Mucosa of rectum (tissue), 2 donors: ENCODE results near the gene DNALI1.
"Not testable (repeated sequence)": the region's sequence is repeated elsewhere in the genome, so short reads cannot be mapped to it uniquely, and the experiment has no call there.

Experiments used
- H3K27ac ChIP-seq, 2 donors: one replicate each; pipeline ENCODE4 v1.7.0; 2013; ENCODE audit warnings: inconsistent platforms in 2 of 2, low read depth in 2 of 2, low read length in 2 of 2
- H3K27me3 ChIP-seq, 2 donors: one replicate each; pipeline ENCODE4 v1.7.0; 2013; ENCODE audit warnings: low read length in 2 of 2; ENCODE audit not compliant: control insufficient read depth in 2 of 2, insufficient read depth in 2 of 2
- H3K36me3 ChIP-seq, 2 donors: one replicate each; pipeline ENCODE4 v1.7.0; 2013; ENCODE audit warnings: low read length in 2 of 2; ENCODE audit not compliant: control insufficient read depth in 2 of 2, insufficient read depth in 2 of 2
- H3K4me1 ChIP-seq, 2 donors: one replicate each; pipeline ENCODE4 v1.7.0; 2013; ENCODE audit warnings: low read length in 2 of 2, mild to moderate bottlenecking in 1 of 2; ENCODE audit not compliant: control insufficient read depth in 2 of 2, insufficient read depth in 2 of 2
- H3K4me3 ChIP-seq, 2 donors: one replicate each; pipeline ENCODE4 v1.7.0; 2013; ENCODE audit warnings: low read length in 2 of 2
- H3K9ac ChIP-seq, 2 donors: one replicate each; pipeline ENCODE4 v1.7.0; 2013; ENCODE audit warnings: low read length in 2 of 2, low read depth in 1 of 2, mild to moderate bottlenecking in 1 of 2
- H3K9me3 ChIP-seq, 2 donors: one replicate each; pipeline ENCODE4 v1.7.0; 2013; ENCODE audit warnings: low read length in 2 of 2; ENCODE audit not compliant: control insufficient read depth in 2 of 2
- donor health status: healthy.
- donor health status: Normal muscosa, but diverticular disease.

DNALI1 gene

DNA sequence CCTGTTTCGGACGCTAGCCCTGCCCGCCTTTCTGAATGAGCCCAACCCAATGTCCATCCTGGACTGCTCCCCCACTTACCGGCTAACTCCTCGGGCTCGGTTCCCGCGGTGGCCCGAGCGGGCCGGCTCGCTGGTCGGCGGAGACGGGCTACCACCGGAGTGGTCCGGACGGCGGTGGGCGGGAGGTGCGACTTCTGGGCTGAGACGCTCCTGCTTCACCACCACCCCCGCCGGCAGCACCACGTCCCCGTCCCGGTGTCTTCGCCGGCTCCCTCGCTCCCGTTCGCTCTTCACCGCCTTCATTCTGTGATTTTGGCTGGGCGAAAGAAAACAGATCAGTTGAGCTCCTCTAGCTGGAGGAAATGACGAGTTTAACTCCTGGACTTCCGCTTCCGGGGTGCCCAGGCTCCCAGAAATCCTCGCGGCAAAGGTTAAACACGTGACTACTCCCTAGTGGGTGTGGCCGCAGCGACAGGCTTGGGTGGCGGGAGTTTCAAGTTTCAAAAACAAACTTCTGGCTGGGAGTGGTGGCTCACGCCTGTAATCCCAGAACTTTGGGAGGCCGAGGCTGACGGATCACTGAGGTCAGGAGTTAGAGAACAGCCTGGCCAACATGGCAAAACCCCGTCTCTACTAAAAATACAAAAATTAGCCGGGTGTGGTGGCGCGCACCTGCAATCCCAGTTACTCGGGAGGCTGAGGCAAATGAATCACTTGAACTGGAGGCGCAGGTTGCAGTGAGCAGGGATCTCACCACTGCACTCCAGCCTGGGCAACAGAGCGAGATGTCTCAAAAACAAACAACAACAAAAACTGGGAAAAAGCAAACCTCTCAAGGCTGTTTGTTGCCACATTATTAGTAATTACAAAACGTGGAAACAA is 2.6 kb upstream of the DNALI1 start, which contains the start of gene SNIP1:
TSS of gene SNIP1 (minus strand) at position 367 of the 882 bp plus-strand sequence. CDS start at position 303, 64 bp downstream.
- Histone ChIP-seq H3K27ac (peak within 1 kb of the TSS; percentile 77 to 89), H3K27me3 (no peaks in the 10 kb centered on the region), H3K9me3 (no peaks in the 10 kb centered on the region), H3K36me3 (peaks cover 3% of the 10 kb centered on the region in 2 donors), H3K9ac (peak within 1 kb of the TSS; percentile 90 to 91), H3K4me1 (peaks cover 13 to 16% of the 10 kb centered on the region in 2 donors), H3K4me3 (peak within 1 kb of the TSS; percentile 81 to 97)

DNA sequence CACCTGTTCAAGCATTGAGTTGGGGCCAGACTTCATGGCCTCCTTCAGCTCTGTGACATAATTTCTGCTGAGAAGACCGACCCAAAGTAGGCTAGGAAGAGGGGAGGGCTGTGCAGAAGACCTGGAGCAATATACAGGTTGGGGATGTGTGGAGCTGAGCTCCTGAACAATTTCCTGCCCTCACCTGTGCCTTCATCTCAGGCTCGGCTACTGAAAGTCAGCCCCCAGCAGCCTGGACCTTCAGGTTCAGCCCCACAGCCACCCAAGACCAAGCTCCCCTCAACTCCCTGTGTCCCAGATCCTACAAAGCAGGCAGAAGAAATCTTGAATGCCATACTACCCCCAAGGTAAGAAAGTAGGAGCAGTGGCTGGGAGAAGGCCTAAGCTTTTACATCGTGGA is 662 bp downstream of the DNALI1 start:
- H3K9ac ChIP-seq: no peak overlapping the region
- peak overlapping the region; percentile 41 to 51 for H3K4me3 ChIP-seq
- no peaks in the 10 kb centered on the region for H3K9me3 ChIP-seq
- no peak overlapping the region for H3K27ac ChIP-seq
- H3K36me3 ChIP-seq: no peaks in the 10 kb centered on the region
- peaks cover 13 to 16% of the 10 kb centered on the region in 2 donors for H3K4me1 ChIP-seq
- H3K27me3 ChIP-seq: no peaks in the 10 kb centered on the region

DNA sequence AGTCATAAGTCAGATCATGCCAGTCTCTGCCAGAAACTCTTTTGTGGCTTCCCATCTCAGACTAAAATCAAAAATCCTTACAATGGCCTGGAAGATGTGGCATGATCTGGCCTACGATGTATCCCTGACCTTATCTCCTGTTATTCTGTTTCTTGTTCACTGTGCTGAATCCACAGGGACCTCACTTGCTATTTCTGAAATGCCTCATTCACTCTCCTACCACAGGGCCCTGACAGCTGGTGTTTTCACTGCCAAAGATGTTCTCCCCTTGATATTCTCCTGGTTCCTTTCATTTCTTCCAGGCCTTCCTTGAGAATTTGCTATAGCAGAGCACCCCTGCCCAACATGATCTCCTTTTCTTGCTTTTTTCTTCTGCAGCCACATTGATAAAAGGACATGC is 1.7 kb downstream of the DNALI1 start:
- Histone ChIP-seq H3K9ac (no peak overlapping the region), H3K36me3 (no peaks in the 10 kb centered on the region), H3K9me3 (no peaks in the 10 kb centered on the region), H3K27me3 (no peaks in the 10 kb centered on the region), H3K4me3 (no peak overlapping the region), H3K27ac (no peak overlapping the region), H3K4me1 (peaks cover 5 to 10% of the 10 kb centered on the region in 2 donors)

DNA sequence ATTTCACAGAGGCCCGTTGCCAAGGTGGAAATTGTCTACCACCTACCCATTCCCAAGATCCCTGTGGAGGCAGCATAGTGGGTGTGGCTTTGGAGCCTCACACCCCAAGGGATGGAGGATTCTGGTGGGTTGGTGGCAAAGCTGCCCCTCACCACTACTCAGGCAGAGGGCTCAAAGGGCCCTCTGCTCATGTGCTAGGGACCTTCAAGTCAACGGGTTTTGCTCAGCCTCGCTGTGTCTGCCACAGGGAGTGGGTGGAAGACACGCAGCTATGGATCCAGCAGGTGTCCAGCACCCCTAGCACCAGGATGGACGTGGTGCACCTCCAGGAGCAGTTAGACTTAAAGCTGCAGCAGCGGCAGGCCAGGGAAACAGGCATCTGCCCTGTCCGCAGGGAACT is 2.3 kb downstream of the DNALI1 start:
- no peak overlapping the region for H3K27ac ChIP-seq
- no peak overlapping the region for H3K4me3 ChIP-seq
- H3K9me3 ChIP-seq: no peaks in the 10 kb centered on the region
- no peak overlapping the region for H3K9ac ChIP-seq
- no peaks in the 10 kb centered on the region for H3K27me3 ChIP-seq
- H3K4me1 ChIP-seq: peaks cover 6 to 7% of the 10 kb centered on the region in 2 donors
- no peaks in the 10 kb centered on the region for H3K36me3 ChIP-seq

DNA sequence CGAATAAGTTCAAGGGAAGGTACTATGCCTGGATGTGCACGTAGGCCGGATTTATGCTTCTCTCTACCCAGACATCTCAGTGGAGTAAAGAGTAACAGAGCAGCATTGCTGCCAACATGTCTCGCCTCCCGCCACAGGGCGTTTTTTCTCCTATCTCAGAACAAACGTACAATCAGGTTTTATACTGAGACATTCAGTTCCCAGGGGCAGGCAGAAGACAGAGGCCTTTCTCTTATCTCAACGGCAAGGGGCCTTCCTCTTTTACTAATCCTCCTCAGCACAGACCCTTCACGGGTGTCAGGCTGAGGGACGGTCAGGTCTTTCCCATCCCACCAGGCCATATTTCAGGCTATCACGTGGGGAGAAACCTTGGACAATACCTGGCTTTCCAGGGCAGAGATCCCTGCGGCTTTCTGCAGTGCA is 3.2 kb downstream of the DNALI1 start:
- H3K36me3 ChIP-seq, H3K4me3 ChIP-seq, H3K4me1 ChIP-seq, H3K9me3 ChIP-seq, H3K27ac ChIP-seq, H3K9ac ChIP-seq, H3K27me3 ChIP-seq: not testable (repeated sequence)

DNA sequence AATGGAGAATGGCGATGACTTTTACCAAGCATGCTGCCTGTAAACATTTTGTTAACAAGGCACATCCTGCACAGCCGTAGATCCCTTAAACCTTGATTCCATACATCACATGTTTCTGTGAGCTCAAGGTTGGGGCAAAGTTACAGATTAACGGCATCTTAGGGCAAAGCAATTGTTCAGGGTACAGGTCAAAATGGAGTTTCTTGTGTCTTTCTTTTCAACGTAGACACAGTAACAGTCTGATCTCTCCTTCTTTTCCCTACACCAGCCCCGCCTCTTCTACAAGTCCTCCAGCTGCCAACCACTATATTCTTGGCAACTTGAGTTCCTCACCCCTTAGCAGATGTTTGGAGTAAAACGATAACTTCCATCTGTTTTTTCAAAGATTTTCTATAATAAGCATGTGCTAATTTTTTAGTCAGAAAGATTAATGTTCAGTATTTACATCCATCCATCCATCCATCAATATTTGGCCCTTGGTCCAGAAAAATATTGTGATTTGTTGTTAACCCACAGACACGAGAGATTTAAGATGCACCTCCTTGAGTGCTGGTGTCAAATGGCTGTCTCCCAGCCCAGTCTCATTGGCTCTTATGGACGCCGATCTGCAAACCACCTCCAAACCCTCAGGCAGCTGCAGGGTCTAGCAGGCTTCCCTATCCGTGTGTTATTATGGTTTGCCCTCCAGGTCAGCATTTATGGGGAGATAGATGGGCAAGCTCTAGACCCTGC is 3.8 kb downstream of the DNALI1 start:
- H3K9me3 ChIP-seq: no peaks in the 10 kb centered on the region
- no peak overlapping the region for H3K9ac ChIP-seq
- no peaks in the 10 kb centered on the region for H3K27me3 ChIP-seq
- peaks cover 7% of the 10 kb centered on the region in 2 donors for H3K4me1 ChIP-seq
- no peak overlapping the region for H3K4me3 ChIP-seq
- peaks cover 7 to 11% of the 10 kb centered on the region in 2 donors for H3K36me3 ChIP-seq
- H3K27ac ChIP-seq: no peak overlapping the region

DNA sequence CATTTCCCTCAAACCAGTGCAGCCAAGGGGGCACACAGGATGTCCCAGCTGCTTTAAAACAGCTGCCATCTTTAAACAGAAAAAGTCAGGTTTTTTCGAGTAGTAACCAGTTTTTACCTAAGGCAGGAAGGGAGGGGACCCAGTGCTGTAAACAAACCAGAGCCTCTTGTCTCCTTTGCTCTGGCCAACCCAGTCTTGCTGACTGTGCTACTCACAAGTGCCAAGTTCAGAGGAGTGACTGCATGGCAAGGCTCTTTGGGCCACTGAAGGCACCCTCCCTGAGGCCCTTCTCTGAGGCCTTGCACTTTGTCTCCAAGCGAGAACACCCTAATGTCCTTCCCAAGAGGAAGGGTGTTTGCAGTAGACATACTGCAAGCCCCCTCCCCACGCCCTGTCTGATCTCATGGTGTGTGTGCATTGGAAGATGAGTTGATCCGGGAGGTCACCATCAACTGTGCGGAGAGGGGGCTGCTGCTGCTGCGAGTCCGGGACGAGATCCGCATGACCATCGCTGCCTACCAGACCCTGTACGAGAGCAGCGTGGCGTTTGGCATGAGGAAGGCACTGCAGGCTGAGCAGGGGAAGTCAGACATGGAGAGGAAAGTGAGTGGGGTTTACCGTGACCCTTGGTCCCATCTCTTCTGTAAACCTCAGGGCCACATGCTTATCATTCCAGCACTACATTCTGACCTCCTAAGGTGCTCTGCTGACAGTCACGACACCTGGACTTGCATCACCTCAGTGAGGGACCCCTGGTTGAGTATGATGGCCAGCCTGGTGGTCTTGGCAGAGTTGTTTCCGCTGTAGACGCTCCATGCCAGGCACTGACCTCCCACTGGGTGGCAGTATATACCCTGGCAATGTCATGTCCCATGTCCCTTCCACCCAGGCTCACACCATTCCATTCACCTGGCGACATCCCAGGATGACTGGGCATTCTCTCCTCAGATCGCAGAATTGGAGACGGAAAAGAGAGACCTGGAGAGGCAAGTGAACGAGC is 4.7 kb downstream of the DNALI1 start:
- H3K9ac ChIP-seq: no peak overlapping the region
- no peak overlapping the region for H3K27ac ChIP-seq
- no peaks in the 10 kb centered on the region for H3K9me3 ChIP-seq
- H3K4me3 ChIP-seq: no peak overlapping the region
- H3K4me1 ChIP-seq: peaks cover 7% of the 10 kb centered on the region in 2 donors
- no peaks in the 10 kb centered on the region for H3K27me3 ChIP-seq
- peaks cover 16 to 20% of the 10 kb centered on the region in 2 donors for H3K36me3 ChIP-seq

DNA sequence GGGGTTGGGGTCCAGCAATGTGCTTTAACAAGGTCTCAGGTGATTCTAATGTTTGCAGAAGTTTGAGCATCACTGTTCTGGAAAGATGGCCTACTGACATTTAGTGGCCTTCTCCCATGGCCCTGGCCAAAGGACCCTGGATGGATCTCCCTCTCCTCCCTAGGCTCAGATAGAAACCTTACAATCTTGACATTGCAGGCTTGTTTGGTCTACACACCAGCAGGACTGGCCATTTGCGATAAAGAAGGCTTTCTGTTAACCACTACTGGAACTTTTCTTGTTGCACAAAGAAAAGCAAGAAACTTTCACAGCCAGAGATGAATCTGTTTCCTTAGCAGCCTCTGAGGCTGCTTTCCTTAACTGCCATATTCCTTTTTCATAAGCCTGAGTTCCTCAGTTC is 6.2 kb downstream of the DNALI1 start:
- H3K4me3 ChIP-seq: no peak overlapping the region
- H3K4me1 ChIP-seq: peaks cover 0 to 5% of the 10 kb centered on the region in 2 donors
- H3K9me3 ChIP-seq: no peaks in the 10 kb centered on the region
- H3K9ac ChIP-seq: no peak overlapping the region
- H3K27me3 ChIP-seq: no peaks in the 10 kb centered on the region
- no peak overlapping the region for H3K27ac ChIP-seq
- H3K36me3 ChIP-seq: peaks cover 31 to 35% of the 10 kb centered on the region in 2 donors

DNA sequence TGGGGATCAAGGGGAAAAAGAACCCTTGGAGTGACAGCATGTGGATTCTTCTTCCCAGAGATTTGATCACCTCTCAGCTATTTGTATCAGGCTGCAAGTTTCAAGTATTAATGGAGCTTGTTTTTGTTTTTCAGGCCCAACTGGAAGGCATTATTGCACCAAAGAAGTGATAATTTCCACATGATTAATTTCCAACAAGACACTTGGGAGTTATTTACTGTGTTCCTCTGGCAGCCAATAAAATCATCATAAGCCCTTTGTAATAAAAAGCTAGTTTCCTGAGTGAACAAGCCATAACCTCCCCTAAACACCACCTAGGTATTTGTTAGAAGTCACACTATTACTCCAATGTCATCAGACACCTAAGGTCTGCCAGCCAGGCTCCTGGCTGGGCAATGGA is 8.2 kb downstream of the DNALI1 start:
- Histone ChIP-seq H3K9me3 (no peaks in the 10 kb centered on the region), H3K27me3 (no peaks in the 10 kb centered on the region), H3K36me3 (peaks cover 47 to 54% of the 10 kb centered on the region in 2 donors), H3K27ac (no peak overlapping the region), H3K4me3 (no peak overlapping the region), H3K4me1 (peaks cover 0 to 5% of the 10 kb centered on the region in 2 donors), H3K9ac (no peak overlapping the region)
